Stimulated activated CD4-positive, alpha-beta T cell treated with anti-CD3 and anti-CD28 coated beads, Interleukin-15, amount 100 ng/mL, for 48 hours (primary cell): ENCODE measurements around the gene ARHGAP26.
A peak's percentile ranks its signal among the peaks of the same experiment; 100 is the strongest.

Source experiments
- DNase-seq, 2 donors: peaks; one replicate each; pipeline ENCODE4 v3.0.0-alpha.2; 2020; ENCODE audit warnings: low read depth in 2 of 2

The ARHGAP26 gene

GRCh38 chr5:142811866-142812557, 41.8 kb downstream of the ARHGAP26 start:
- no peak for DNase-seq

GRCh38 chr5:142813220-142813619, 43.0 kb downstream of the ARHGAP26 start:
- no peak for DNase-seq

- DNase-seq = no peak
These were observed 43.9 kb downstream of the ARHGAP26 start for GRCh38 chr5:142814122-142814521.

GRCh38 chr5:142815469-142815868, 45.3 kb downstream of the ARHGAP26 start:
- DNase-seq = no peak

- DNase-seq = no peak
These were observed 46.6 kb downstream of the ARHGAP26 start for GRCh38 chr5:142816531-142817430.

- DNase-seq = no peak
These were observed 47.8 kb downstream of the ARHGAP26 start for GRCh38 chr5:142817949-142818431.

GRCh38 chr5:142819292-142819691, 49.1 kb downstream of the ARHGAP26 start:
- DNase-seq = no peak

- no peak for DNase-seq
These were observed 49.6 kb downstream of the ARHGAP26 start for GRCh38 chr5:142819825-142820224.

GRCh38 chr5:142820447-142820846, 50.3 kb downstream of the ARHGAP26 start:
- no peak for DNase-seq

- DNase-seq = no peak
These were observed 51.0 kb downstream of the ARHGAP26 start for GRCh38 chr5:142821034-142821732.

GRCh38 chr5:142821733-142822487, 51.7 kb downstream of the ARHGAP26 start:
- DNase-seq = no peak

GRCh38 chr5:142823126-142823525, 52.9 kb downstream of the ARHGAP26 start:
- DNase-seq = no peak

GRCh38 chr5:142823806-142824205, 53.6 kb downstream of the ARHGAP26 start:
- no peak for DNase-seq

GRCh38 chr5:142824391-142824790, 54.2 kb downstream of the ARHGAP26 start:
- DNase-seq = no peak

GRCh38 chr5:142825378-142826089, 55.4 kb downstream of the ARHGAP26 start:
- no peak for DNase-seq

- no peak for DNase-seq
These were observed 55.9 kb downstream of the ARHGAP26 start for GRCh38 chr5:142826093-142826492.

- DNase-seq = peak in 1 of 2 donors; percentile 21
These were observed 56.7 kb downstream of the ARHGAP26 start for GRCh38 chr5:142826741-142827492.

GRCh38 chr5:142827934-142828576, 57.9 kb downstream of the ARHGAP26 start:
- DNase-seq = no peak

- no peak for DNase-seq
These were observed 58.8 kb downstream of the ARHGAP26 start for GRCh38 chr5:142828797-142829535.
